Measurements from ENCODE around the gene SV2A.
"Not testable (repeated sequence)": the region's sequence is repeated elsewhere in the genome, so short reads cannot be mapped to it uniquely, and the experiment has no call there.

Gene SV2A

GRCh38 chr1:149917571-149918144 is at the start of gene SV2A:
Gene SV2A, minus strand, starts transcription at chr1:149917844. Its CDS starts 4,004 bp downstream, at chr1:149913840.
- no peak for DNase-seq

GRCh38 chr1:149967041-149967440 is 49.4 kb upstream of the SV2A start:
- peak in 1 of 2 donors; percentile 39 for DNase-seq

GRCh38 chr1:149966405-149966804 is 48.8 kb upstream of the SV2A start:
- no peak for DNase-seq

- DNase-seq = no peak
Observed at GRCh38 chr1:149965440-149965839, 47.8 kb upstream of the SV2A start.

- DNase-seq = no peak
Observed at GRCh38 chr1:149963358-149963757, 45.7 kb upstream of the SV2A start.

- DNase-seq = no peak
Observed at GRCh38 chr1:149962736-149963135, 45.1 kb upstream of the SV2A start.

- peak; percentile 78 to 91 for DNase-seq
Observed at GRCh38 chr1:149962039-149962647, 44.5 kb upstream of the SV2A start.

GRCh38 chr1:149957548-149957947 is 39.9 kb upstream of the SV2A start:
- DNase-seq = not testable (repeated sequence)

- DNase-seq = no peak
Observed at GRCh38 chr1:149949911-149950310, 32.3 kb upstream of the SV2A start.

GRCh38 chr1:149945206-149945605 is 27.6 kb upstream of the SV2A start:
- no peak for DNase-seq

GRCh38 chr1:149942885-149943284 is 25.2 kb upstream of the SV2A start:
- no peak for DNase-seq

GRCh38 chr1:149942207-149942606 is 24.6 kb upstream of the SV2A start:
- DNase-seq = no peak

- no peak for DNase-seq
Observed at GRCh38 chr1:149940427-149940826, 22.8 kb upstream of the SV2A start.

- not testable (repeated sequence) for DNase-seq
Observed at GRCh38 chr1:149938668-149939003, 21.0 kb upstream of the SV2A start.

GRCh38 chr1:149937759-149938158 is 20.1 kb upstream of the SV2A start:
- DNase-seq = no peak

- peak; percentile 29 to 73 for DNase-seq
Observed at GRCh38 chr1:149936992-149937705, 19.5 kb upstream of the SV2A start.

GRCh38 chr1:149936170-149936991 is 18.7 kb upstream of the SV2A start, which contains the start of gene MTMR11:
Gene MTMR11, minus strand, starts transcription at chr1:149936879. Its CDS starts 232 bp downstream, at chr1:149936647.
- DNase-seq = no peak

GRCh38 chr1:149934356-149934755 is 16.7 kb upstream of the SV2A start:
- DNase-seq = no peak

GRCh38 chr1:149933208-149933607 is 15.6 kb upstream of the SV2A start:
- DNase-seq = no peak

GRCh38 chr1:149932474-149932873 is 14.8 kb upstream of the SV2A start:
- DNase-seq = no peak

- peak; percentile 52 to 59 for DNase-seq
Observed at GRCh38 chr1:149931212-149931790, 13.7 kb upstream of the SV2A start.

GRCh38 chr1:149929856-149930255 is 12.2 kb upstream of the SV2A start:
- peak; percentile 33 to 37 for DNase-seq

GRCh38 chr1:149928401-149928724 is 10.7 kb upstream of the SV2A start:
- no peak for DNase-seq
